HEK293 (cell line): ENCODE data around the gene EDA.

ENCODE experiments used
- BCL11B ChIP-seq: fragments of 450-650 bp; formaldehyde crosslinking; IDR thresholded peaks from 2 replicates; pipeline ENCODE4 v1.5.1; 2016; ENCODE audit warnings: low read depth, missing biosample characterization, missing genetic modification characterization
- ZNF660 ChIP-seq: fragments of 450-650 bp; IDR thresholded peaks from 2 replicates; pipeline ENCODE4 v1.5.1; 2018; ENCODE audit warnings: missing biosample characterization, mild to moderate bottlenecking, missing genetic modification characterization
- TF ChIP-seq, protein P1 (sequence below): fragments of 450-650 bp; formaldehyde crosslinking; IDR thresholded peaks from 2 replicates; pipeline ENCODE4 v1.5.1; 2017; ENCODE audit warnings: missing biosample characterization, missing genetic modification characterization
- TF ChIP-seq, protein P2 (sequence below): fragments of 450-650 bp; formaldehyde crosslinking; IDR thresholded peaks from 2 replicates; pipeline ENCODE4 v1.5.1; 2016; ENCODE audit warnings: missing biosample characterization, missing genetic modification characterization
- TF ChIP-seq, protein P3 (sequence below): fragments of 450-650 bp; formaldehyde crosslinking; IDR thresholded peaks from 2 replicates; pipeline ENCODE4 v1.5.1; 2016; ENCODE audit warnings: missing biosample characterization, missing genetic modification characterization

DNA sequence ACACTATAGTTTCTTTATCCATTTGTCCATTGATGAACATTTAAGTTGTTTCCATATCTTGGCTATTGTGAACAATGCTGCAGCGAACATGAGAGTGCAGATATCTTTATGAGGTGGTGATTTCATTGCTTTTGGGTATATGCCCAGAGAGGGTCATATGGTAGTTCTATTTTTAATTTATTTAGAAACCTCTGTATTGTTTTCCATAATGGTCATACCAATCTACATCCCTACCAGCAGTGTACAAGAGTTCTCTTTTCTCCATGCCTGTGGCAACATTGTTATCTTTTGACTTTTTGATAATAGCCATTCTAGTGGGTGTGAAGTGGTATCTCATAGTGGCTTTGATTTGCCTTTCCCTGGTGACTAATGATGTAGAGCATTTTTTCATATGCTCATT is 48.8 kb downstream of the EDA start:
- TF ChIP-seq, protein P1, sequence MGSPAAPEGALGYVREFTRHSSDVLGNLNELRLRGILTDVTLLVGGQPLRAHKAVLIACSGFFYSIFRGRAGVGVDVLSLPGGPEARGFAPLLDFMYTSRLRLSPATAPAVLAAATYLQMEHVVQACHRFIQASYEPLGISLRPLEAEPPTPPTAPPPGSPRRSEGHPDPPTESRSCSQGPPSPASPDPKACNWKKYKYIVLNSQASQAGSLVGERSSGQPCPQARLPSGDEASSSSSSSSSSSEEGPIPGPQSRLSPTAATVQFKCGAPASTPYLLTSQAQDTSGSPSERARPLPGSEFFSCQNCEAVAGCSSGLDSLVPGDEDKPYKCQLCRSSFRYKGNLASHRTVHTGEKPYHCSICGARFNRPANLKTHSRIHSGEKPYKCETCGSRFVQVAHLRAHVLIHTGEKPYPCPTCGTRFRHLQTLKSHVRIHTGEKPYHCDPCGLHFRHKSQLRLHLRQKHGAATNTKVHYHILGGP (tag by site-specific recombination): no peak
- TF ChIP-seq, protein P2, sequence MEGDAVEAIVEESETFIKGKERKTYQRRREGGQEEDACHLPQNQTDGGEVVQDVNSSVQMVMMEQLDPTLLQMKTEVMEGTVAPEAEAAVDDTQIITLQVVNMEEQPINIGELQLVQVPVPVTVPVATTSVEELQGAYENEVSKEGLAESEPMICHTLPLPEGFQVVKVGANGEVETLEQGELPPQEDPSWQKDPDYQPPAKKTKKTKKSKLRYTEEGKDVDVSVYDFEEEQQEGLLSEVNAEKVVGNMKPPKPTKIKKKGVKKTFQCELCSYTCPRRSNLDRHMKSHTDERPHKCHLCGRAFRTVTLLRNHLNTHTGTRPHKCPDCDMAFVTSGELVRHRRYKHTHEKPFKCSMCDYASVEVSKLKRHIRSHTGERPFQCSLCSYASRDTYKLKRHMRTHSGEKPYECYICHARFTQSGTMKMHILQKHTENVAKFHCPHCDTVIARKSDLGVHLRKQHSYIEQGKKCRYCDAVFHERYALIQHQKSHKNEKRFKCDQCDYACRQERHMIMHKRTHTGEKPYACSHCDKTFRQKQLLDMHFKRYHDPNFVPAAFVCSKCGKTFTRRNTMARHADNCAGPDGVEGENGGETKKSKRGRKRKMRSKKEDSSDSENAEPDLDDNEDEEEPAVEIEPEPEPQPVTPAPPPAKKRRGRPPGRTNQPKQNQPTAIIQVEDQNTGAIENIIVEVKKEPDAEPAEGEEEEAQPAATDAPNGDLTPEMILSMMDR: no peak
- TF ChIP-seq, protein P3, sequence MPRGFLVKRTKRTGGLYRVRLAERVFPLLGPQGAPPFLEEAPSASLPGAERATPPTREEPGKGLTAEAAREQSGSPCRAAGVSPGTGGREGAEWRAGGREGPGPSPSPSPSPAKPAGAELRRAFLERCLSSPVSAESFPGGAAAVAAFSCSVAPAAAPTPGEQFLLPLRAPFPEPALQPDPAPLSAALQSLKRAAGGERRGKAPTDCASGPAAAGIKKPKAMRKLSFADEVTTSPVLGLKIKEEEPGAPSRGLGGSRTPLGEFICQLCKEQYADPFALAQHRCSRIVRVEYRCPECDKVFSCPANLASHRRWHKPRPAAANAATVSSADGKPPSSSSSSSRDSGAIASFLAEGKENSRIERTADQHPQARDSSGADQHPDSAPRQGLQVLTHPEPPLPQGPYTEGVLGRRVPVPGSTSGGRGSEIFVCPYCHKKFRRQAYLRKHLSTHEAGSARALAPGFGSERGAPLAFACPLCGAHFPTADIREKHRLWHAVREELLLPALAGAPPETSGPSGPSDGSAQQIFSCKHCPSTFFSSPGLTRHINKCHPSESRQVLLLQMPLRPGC (tag by site-specific recombination): no peak
- TF ChIP-seq BCL11B: no peak
- no peak for TF ChIP-seq ZNF660 (tag by site-specific recombination)
